HG02798 (cell line): Measurements from ENCODE around the gene MYRF.
A peak's percentile ranks its signal among the peaks of the same experiment; 100 is the strongest.

ENCODE experiments used
- ATAC-seq: cut with Tn5 transposase; IDR thresholded peaks from one replicate; pipeline ENCODE4 v1.9.1; 2021; ENCODE audit warnings: mild to moderate bottlenecking; ENCODE audit not compliant: unreplicated experiment, poor library complexity

The MYRF gene

DNA sequence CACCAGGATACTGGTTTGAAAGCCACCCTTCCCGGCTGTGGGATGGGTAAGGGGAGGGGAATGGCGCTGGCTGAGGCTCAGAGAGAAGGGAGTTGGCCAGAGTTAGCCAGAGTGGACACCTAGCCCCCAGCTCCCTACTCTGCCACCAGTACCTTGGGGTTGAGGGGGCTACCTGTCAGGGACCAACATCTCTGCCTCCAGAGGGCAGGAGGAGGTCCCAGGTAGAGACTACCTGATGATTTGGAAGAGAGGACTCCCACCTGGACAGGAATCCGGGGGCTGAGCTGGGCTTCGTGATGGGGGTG is 3.7 kb downstream of the MYRF start:
- no peak for ATAC-seq

DNA sequence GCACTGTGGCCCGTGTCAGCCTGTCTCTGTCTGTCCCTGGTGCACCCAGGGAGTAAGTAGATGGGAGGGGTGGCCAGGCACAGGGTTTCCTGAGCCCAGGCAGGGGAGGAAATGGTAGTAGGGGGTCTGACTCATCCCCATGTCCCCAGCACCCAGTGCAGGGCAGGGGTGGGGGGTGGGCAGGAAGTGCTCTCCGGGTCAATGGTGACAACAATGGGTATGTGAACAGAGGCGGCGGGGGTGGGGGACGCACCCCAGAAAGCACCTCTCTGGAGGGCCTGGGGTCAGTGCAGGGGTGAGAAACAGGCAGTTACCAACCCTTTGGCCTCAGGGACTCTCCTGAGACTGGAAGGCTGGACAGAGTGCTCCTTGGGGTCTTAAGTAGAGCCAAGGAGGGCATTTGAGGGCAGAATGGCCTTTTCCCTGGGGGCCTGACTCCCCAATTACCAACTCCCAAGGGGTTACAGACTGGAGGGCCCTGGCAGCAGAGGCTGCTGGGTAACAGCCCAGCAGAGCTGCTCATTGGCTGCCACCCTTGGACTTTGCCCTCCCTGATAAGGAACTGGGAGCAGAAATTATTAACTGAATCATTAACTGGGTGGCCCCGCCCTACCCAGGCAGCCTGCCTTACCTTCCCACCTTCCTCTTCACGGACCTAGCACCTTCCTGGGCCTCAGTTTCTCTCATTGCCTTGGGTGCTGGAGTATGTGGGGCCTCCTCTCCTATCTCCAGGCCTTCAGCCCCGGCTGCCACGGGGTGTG is 4.2 kb downstream of the MYRF start:
- ATAC-seq: peak; percentile 45

DNA sequence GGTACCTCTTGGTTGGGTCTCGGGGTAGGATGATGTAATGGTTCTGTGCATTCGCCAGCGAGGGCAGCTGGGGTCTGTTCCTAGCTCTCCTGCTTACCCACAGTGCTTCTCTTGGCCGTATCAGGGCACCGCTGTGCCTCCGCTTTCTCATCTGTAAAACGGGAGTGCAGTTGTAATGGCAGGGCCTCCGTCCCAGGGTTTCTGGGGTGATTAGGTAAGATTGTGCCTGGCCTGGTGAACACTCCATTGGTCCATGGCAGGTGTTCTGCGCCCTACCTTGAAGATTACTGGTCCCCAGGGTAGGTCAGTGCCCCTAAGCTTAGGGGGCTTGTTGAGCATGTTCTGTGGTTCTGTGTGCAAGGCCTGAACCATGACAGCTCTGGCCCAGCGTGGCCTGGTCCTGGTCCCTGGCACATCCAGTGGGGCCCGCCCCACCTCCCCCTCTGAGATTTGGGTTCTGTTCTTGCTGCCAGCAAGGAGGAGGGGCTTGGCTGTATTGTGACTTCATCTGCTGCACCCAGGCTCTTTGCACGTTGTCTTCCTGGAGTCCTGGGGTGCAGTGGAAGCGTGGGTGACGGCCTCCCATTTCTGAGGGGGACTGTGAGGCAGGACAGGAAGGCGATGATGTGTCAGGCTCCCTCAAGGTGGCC is 4.9 kb downstream of the MYRF start:
- ATAC-seq: no peak

DNA sequence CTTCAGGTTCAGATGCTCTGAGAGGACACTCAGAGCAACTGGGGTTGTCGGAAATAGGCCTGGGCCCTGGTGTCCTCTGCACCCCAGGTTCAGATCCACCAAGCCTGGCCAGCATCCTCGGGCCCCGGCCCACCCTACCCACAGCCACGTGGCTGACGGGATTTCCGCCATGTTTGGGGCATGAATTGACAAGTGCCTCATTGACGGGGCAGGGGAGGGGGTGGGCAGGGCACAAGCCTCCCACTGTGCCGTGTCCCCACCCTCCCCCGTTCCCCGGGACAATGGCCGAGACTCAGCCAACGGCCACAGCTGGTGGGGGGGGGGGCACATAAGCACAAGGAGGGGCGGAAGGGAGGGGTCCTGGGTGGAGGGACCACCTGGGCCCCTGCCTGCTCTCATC is 8.5 kb downstream of the MYRF start:
- ATAC-seq: no peak

DNA sequence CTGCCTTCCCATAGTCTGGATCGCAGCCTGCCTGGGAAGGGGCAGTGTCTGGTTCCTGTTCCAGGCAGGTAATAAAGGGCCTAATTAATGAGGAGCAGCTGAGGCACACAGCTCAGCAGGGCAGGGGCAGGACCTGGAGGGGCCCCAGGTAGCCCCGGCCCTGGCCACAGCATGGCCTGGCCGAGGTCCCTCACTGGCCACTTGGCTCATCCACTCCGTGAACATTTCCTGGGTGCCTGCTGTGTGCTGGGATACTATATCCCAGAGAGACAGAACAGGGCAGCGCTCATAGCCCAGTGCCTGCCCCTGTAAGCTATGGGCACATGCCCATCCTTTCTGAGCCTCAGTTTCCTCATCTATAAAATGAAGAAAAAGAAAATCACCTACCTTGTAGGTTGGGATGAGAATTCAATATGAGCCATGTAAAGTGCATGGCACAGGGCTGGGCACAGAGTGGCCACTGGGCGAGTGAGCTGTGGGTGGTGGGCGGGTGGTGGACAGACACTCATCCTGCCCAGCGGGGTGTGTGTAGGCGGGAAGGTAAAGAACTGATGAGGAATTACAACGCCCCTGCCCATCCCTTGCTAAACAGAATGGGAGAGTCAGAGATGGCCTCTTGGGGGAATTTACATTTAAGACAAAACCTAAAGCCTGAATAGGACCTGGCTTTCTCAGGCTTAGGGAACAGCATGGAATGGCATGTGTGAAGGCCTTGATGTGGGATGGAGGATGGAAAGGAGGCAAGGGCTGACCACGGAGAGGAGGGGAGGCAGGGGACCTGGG is 9.2 kb downstream of the MYRF start:
- ATAC-seq: no peak

DNA sequence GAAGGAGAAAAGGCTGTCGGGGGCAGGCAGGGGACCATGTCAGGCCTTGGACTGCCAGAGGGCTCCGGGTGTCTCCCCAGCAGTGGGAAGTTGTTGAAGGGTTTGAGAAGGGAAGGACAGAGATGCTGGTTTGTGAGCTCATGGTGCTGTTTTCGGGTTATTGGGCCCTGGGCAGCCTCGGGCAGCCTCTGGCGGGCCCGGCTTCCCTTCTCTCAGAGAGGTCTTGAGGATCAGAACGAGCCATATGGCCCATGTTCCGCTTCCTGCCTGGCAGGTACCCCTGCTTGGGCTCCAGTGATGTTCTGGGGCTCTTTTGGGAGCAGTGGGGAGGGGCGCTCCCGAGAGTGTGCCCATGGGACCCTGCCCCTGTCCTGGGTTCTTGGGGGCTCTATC is 9.8 kb downstream of the MYRF start:
- no peak for ATAC-seq

DNA sequence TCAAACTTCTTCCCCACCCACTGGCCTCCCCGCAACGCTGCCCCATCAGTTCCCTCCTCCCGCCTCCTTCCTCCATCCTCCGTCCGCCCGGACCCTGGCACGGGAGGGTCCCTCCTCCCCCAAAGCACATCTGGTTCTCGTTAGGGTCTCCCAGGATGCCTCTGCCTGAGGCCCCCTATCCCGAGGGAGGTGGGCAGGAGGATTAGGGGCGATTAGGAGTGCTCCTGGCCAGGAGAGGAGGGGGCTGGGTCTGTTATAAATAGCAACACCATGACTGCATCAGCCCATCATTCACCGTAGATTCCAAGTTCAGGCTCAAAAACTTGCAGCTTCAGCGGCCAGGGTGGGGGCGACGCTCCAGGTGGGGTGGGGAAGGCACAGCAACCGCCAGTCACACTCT is 10.4 kb downstream of the MYRF start:
- ATAC-seq: no peak

DNA sequence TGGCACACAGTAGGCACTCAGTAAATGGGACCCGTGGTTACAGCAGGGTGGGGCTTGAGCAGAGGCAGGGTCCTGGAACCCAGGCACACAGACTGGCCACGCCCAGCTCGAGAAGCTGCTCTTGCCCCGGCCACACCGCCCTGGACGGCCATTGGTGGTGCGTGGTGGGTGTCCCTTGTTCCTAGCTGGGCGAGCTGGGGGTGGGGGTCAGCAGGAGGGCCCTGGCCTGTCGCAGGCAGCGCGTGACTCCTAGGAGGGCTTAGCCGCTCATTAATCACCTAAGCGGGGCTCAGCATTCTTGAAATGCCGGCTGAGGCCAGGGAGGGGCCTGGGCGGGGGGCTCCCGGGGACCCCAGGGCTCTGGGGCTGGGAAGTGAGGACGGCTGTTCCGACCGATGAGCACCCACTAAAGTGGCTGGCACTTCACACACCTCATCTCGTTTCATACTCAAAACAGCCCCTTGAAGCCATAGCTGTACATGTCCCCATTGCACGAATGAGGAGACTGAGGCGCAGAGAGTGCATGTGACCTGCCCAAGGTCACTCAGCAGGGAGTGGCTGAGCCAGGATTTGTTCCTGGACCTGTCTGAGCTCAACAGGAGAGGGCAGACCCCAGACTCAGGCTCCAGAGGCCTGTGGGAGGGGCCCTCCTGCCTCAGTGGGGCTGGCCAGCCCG is 11.6 kb downstream of the MYRF start:
- ATAC-seq: no peak

DNA sequence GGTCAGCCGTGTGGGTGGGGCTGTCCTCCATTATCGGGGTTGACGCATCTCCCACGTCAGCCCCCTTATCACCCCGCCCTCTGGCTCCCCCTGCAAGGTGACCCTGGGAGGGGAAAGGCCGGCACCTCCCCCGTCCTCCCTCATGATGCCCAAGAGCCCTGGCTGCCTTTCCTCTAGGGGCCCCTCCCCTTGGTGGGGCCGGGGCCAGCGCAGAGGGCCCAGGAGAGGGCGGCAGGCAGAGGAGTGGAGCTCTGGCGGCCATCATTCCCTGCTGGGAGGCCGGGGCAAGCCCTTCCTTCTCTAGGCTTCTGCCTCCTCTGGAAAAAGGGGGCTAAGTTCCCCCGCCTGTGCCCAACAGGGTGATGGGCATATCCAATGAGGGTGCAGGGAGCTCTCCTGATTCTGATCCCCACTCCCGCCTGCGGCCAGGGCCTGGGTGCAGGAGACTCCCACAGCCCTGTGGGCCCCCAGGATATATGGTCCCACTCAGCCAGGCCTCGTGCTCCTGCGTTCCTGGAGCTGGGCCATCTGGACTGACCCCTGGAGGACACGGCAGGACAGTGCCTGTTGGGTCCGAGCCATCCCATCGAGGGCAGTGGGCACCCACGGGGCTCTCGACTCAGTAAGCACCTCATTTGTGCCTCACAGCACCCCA is 12.3 kb downstream of the MYRF start:
- no peak for ATAC-seq

DNA sequence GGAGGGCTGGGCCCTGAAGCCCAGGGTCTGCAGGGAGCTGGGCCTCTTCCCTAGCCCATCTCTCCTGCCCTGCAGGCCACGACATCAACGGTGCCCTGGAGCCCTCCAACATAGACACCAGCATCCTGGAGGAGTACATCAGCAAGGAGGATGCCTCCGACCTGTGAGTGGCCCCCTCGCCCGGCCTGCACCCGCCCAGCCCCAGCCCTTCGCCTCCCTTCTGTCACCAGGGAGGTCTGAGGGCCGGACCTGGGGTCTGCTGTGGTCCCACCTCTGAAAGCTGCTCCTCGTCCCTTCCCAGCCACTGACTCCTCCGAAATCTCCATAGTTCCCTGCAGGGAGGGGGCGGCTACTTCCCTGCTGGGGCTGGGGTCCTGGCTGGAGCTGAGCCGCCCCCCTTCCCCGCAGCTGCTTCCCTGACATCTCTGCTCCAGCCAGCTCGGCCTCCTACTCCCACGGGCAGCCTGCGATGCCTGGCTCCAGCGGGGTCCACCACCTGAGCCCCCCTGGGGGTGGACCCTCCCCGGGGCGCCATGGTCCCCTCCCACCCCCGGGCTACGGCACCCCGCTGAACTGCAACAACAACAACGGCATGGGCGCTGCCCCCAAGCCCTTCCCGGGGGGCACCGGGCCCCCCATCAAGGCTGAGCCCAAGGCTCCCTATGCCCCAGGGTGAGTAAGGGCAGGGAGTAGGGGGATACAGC is 13.3 kb downstream of the MYRF start:
- no peak for ATAC-seq

DNA sequence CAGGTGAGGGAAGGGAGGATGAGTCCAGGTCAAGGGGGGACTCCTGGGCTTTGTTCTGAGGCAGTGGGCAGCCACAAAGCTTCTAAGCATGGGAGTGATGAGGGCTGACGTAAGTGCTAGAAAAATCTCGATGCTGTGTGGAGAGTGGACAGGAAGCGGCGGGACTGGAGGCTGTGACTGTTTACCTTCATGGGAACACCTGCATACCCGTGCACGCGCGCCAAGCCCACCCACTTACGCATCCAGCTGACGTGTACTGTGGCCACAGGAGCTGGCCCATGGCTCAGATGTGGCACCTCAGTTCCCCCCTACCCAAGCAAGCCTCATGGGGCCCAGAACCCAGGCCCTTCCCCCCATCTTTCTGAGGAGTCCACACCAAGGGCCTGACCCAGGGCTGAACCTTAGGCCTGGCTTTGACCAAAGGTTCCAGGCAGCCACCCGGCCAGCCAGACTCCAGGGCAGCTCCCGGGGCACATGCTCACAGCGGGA is 14.0 kb downstream of the MYRF start:
- ATAC-seq: no peak

DNA sequence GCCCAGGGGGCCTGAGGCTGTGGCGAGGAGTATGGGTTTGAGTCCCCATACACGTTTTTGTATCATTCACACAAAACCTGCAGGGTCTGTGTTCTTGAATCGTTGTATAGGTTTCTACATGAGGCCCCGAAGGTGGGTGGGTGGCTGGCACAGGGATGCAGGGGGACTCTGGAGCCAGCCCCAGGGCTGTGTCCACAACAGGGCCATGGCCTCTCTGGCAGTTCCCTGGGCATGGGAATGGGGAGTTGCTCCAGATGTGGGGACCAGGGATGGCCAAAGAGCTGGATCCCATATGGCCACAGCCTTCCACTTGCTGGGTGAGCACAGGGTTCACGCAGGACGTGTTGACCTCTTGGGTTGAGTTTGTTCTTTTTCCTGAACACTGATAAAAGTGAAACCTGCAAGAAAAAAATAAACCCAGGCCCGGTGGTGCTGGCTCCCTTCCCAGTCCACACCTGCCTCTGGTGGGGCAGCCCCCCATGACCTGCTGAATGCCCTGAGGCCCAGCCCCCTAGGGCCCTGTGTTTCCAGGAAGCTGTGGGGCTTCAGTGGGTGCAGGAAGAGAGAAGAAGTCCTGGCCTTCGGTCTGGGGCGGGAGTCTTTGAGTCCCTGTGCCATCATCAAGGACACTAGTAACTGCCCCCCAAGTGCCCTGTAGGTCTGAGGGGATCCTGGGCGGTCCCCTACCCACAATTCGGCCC is 16.1 kb downstream of the MYRF start:
- no peak for ATAC-seq

DNA sequence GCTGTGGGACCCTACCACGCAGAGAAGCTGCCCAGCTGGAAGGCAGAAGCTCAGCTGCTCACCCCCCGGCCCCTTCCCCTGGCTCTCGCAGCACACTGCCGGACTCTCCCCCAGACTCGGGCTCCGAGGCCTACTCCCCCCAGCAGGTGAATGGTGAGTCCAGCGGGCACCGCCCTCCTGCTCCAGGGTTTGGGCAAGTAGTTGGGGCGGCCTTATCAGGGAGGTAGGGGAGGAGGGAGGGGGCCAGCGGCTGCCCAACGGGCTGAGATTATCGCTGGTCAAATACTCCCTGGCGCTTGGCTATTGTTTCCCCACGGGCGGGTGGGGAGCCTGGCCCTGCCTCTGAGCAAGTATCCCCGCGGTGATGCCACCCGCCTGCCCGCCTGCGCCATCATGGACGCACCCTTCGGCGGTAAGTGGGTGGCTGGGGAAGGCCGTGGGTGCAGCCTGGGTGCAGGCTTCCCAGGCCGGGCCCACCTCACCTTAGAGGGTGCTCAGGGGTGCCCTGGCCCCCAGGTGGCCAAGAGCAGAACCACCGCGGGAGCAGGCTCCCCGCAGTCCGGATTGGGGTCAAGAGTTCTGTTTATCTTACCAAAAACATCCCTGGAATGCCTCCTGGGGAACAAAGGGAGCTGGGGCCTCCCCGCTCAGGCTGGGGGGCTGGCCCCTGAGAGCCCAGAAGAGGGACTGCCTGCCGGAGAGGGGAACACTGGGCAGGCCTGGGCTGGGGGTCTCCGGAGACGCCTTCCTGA is 16.9 kb downstream of the MYRF start:
- ATAC-seq: no peak

DNA sequence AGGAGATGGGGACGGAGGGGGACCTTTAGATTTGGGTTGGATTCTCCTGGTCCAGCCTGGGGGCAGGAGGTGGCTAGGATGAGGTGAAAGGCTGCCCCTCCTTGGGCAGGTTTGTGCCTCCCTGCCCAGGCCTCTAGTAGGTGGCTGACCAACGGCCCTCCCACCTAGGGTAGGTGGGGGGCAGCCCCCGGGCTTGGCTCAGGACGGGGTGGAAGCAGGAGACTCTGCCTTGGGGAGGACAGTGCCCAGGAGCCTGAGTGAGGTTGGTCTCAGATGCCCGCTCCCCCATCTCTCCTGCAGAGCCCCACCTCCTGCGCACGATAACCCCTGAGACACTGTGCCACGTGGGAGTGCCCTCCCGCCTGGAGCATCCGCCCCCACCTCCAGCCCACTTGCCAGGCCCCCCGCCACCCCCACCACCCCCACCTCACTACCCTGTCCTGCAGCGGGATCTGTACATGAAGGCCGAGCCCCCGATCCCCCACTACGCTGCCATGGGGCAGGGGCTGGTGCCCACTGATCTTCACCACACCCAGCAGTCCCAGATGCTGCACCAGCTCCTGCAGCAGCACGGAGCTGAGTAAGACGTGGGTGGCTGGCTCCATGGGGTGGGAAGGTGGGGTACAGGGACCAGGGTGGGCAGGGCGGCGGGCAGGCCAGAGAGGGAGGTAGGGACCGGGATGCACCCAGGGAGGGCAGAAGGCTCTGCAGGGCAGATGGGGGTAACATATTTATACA is 17.7 kb downstream of the MYRF start:
- ATAC-seq: no peak

DNA sequence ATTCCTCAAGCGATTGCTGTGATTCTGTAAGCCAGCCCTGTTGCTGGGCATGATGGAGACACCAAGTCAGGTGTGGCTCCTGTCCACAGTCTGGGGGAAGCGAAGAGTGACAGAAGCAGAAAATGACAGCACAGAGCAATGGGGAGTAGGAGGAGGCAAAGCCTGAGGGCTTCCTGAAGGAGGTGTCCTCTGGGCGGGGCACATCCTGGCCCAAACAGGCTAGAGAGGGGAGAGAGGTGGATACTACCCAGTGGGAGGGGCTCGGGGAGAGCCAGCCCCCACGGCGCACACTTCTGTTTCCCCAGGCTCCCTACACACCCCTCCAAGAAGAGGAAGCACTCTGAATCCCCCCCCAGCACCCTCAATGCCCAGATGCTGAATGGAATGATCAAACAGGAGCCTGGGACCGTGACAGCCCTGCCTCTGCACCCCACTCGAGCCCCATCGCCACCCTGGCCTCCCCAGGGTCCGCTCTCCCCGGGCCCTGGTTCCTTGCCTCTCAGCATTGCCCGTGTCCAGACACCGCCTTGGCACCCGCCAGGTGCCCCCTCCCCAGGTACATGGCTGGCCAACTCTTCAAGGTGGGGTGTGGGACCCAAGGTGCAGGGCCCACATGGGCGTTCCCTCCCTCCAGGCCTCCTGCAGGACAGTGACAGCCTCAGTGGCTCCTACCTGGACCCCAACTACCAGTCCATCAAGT is 18.9 kb downstream of the MYRF start:
- no peak for ATAC-seq

DNA sequence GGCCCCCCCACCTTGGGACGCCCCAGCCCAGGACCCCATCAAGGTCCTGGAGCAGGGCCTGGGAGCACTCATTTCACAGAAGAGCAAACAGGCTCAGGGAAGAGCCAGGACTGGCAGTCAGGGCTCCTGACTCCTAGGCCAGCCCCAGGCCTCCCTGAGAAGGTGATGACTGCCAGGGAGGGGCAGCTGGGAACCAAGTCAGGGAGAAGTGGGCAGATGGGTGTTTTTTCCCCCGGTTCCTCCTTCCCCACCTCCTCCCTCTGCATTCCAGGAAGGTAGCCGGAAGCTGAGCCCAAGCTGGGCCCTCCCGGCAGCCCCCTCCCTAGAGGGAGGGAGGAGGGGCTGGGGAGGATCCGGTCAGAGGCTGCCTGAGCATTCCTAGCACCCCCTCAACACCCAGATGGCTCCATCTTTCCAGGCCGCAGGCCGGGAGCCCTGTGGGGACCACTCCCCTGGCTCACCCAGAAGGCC is 19.6 kb downstream of the MYRF start:
- ATAC-seq: no peak

DNA sequence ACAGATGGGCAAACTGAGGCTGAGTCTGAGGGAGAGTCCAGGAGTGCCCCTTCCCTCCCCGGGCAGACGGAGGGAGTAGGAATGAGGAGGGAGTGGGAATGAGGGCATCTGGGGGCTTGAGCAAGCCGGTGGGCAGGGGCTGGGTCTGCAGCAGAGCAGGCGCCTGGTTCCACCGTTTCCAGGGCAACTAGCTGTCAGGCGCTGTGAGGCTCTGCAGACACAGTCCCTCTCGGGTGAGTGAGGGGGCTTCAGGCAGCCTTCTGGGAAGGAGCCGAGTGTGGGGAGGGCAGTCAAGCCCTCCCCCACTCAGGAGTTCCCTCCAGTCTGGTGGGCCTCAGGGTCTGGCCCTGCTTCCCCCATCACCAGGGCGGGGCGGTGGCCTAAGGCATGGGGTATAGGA is 20.9 kb downstream of the MYRF start:
- no peak for ATAC-seq
